K562 (cell line): Measurements from ENCODE around the gene SPHK1. TPM values are rescaled to one million over a fixed set of nuclear protein-coding genes. Genes with fewer than 3 reads are reported as not detected.

Experiments
- HNRNPL ChIP-seq: fragments of 200-400 bp; formaldehyde crosslinking; IDR thresholded peaks from 2 replicates; pipeline ENCODE4 v1.6.1; 2017; ENCODE audit warnings: low read depth, mild to moderate bottlenecking, low read length
- ID3 ChIP-seq, 2 experiments: fragments of 250-450 bp in 1 of 2; fragments of 450-650 bp in 1 of 2; sonication (Bioruptor Pico) in 1 of 2; IDR thresholded peaks; 2 replicates each; pipeline versions ENCODE4 v1.6.1 to v1.8.0; 2016 to 2021; ENCODE audit warnings: mild to moderate bottlenecking in 2 of 2, moderate library complexity in 2 of 2, missing compliant biosample characterization in 1 of 2, missing genetic modification characterization in 1 of 2
- MBD2 ChIP-seq: sonication (generic); IDR thresholded peaks from 2 replicates; pipeline ENCODE4 v1.6.1; 2016; ENCODE audit warnings: low read depth, borderline replicate concordance
- MTA1 ChIP-seq: fragments of 450-650 bp; IDR thresholded peaks from 2 replicates; pipeline ENCODE4 v1.6.1; 2017; ENCODE audit warnings: borderline replicate concordance
- NR3C1 ChIP-seq: sonication (generic); formaldehyde crosslinking; IDR thresholded peaks from 2 replicates; pipeline ENCODE4 v1.8.1; 2022; ENCODE audit warnings: missing genetic modification reagents
- RERE ChIP-seq: sonication (generic); formaldehyde crosslinking; IDR thresholded peaks from 2 replicates; pipeline ENCODE4 v1.8.0; 2023; ENCODE audit warnings: missing genetic modification reagents, mild to moderate bottlenecking, borderline replicate concordance
- REST ChIP-seq, 2 experiments: fragments of 450-650 bp; formaldehyde crosslinking in 1 of 2; IDR thresholded peaks; 2 replicates each; pipeline versions ENCODE4 v1.4.0 to v1.6.1; 2014 to 2020; ENCODE audit warnings: mild to moderate bottlenecking in 2 of 2, borderline replicate concordance in 1 of 2, low read depth in 1 of 2
- U2AF1 ChIP-seq: fragments of 200-400 bp; formaldehyde crosslinking; optimal IDR thresholded peaks from 2 replicates; pipeline ENCODE3; 2017; ENCODE audit warnings: mild to moderate bottlenecking, low read depth, low read length, moderate library complexity
- ZNF140 ChIP-seq: fragments of 250-450 bp; sonication (Bioruptor Pico); IDR thresholded peaks from 2 replicates; pipeline ENCODE4 v1.8.0; 2021; ENCODE audit warnings: moderate library complexity, mild to moderate bottlenecking, inconsistent platforms
- ZNF263 ChIP-seq: sonication (generic); formaldehyde crosslinking; IDR thresholded peaks from 2 replicates; pipeline ENCODE4 v1.8.0; 2022; ENCODE audit warnings: mild to moderate bottlenecking, missing genetic modification reagents, borderline replicate concordance
- ZNF311 ChIP-seq: fragments of 250-450 bp; sonication (Bioruptor Pico); IDR thresholded peaks from 2 replicates; pipeline ENCODE4 v1.4.0; 2020; ENCODE audit warnings: mild to moderate bottlenecking, moderate library complexity
- ZNF780A ChIP-seq: fragments of 250-450 bp; sonication (Bioruptor Pico); IDR thresholded peaks from 2 replicates; pipeline ENCODE4 v1.5.0; 2021; ENCODE audit warnings: mild to moderate bottlenecking
- polyA plus RNA-seq, 8 experiments: library from polyadenylated mRNA; depleted of rRNA in 4 of 8; stranded (reverse) in 5 of 8; unstranded in 3 of 8; fragments of >200 nt; fragmentation: Nextera tagmentation in 2 of 8; fragmentation: Illumina TruSeq in 1 of 8; extraction: Ambion mirVana in 2 of 8; extraction: Trizol in 1 of 8; gene quantifications; 2 replicates each; pipeline versions ENCODE4 v1.2.1 to v1.2.3, GENCODE V29; 2011 to 2014; ENCODE audit warnings: inconsistent platforms in 1 of 8, missing spikeins in 1 of 8
- total RNA-seq, 7 experiments: library from RNA; depleted of rRNA in 6 of 7; stranded (reverse); fragments of >200 nt in 6 of 7; fragmentation: Illumina TruSeq in 2 of 7; extraction: Trizol in 2 of 7; gene quantifications; 2 replicates each; pipeline versions ENCODE4 v1.2.1 to v1.2.3, GENCODE V29; 2011 to 2021; ENCODE audit warnings: low replicate concordance in 1 of 7

The SPHK1 gene
- total and polyA plus RNA-seq, 9 of the 15 experiments (the other 6 are each of a cell fraction or from before 2014, with no cell fraction given) = 0.21 to 60.3 (median 14.5) TPM

- peak; percentile 19; the same call in 1 of the 2 replicates for TF ChIP-seq REST (IDR thresholded peaks at IDR 0.05; ENCODE audit: borderline replicate concordance)
- TF ChIP-seq REST (CRISPR knock-in tag; IDR thresholded peaks at IDR 0.05; ENCODE audit: low read depth) = no peak
- no peak for TF ChIP-seq ZNF780A (CRISPR knock-in tag)
- no peak for TF ChIP-seq ZNF311 (CRISPR knock-in tag)
- no peak for TF ChIP-seq RERE (CRISPR knock-in tag)
- TF ChIP-seq MBD2 = 0 out of 2 replicates have a peak, but pooled peaks have one; percentile 29
- TF ChIP-seq NR3C1 (CRISPR knock-in tag) = no peak
- no peak for TF ChIP-seq ID3 (CRISPR knock-in tag; IDR thresholded peaks at IDR 0.05)
- no peak for TF ChIP-seq ID3 (tag; IDR thresholded peaks at IDR 0.05)
- no peak for TF ChIP-seq ZNF140 (CRISPR knock-in tag)
- no peak for TF ChIP-seq HNRNPL
- 0 out of 2 replicates have a peak, but pooled peaks have one; percentile 12 for TF ChIP-seq ZNF263 (CRISPR knock-in tag)
- no peak for TF ChIP-seq MTA1
- TF ChIP-seq U2AF1 = no peak
Observed at GRCh38 chr17:76354747-76355310, 29.6 kb upstream of the SPHK1 start (continued).
